HCT116 (cell line): ENCODE measurements around the gene HMGN3. TPM values are rescaled to one million over a fixed set of nuclear protein-coding genes. Genes with fewer than 3 reads are reported as not detected.

Source experiments
- ATAC-seq: fragments of 200-7000 bp; cut with Tn5 transposase; 2 replicates; pipeline ENCODE4 v1.9.1; 2020; ENCODE audit warnings: mild to moderate bottlenecking, moderate library complexity
- BruUV-seq: library from RNA; stranded (reverse); fragments of 400-500 nt; replicated peaks from 2 replicates; lab custom pipeline; 2021; lab: Mats Ljungman, UMichigan
- CTCF ChIA-PET: fragments of 300-600 bp; sonication (Branson Sonifier 250); formaldehyde crosslinking; loops from one replicate; lab custom pipeline; 2021; ENCODE audit warnings: antibody characterized with exemption; lab: Charles Lee
- POLR2A ChIA-PET: fragments of 300-600, 350-600 bp; sonication (Branson Sonifier 250); formaldehyde crosslinking; loops from one replicate; lab custom pipeline; 2021; ENCODE audit warnings: antibody characterized with exemption; lab: Charles Lee
- RAD21 ChIA-PET, 2 experiments: fragments of 300-600 bp; sonication (Branson Sonifier 250); formaldehyde crosslinking; loops; one replicate each; lab custom pipeline; 2023; ENCODE audit warnings: low total read pairs in 2 of 2; ENCODE audit not compliant: uncharacterized antibody in 2 of 2, unreplicated experiment in 2 of 2, low non-redundant PET in 1 of 2; lab: Charles Lee
- DNase-seq: peaks from one replicate; pipeline ENCODE4 v3.0.0-alpha.2; 2010; ENCODE audit warnings: low read depth, low spot score
- H2AFZ ChIP-seq: fragments of 200-600 bp; shearing (Covaris generic), sonication (generic); 2 replicates; pipeline ENCODE4 v1.6.1; 2017; ENCODE audit warnings: low read depth, mixed run types, mixed read lengths, antibody characterized with exemption, low read length; ENCODE audit not compliant: poor library complexity, severe bottlenecking
- H3K27ac ChIP-seq: 2 replicates; pipeline ENCODE4 v1.5.1; 2012; ENCODE audit warnings: low read depth, low read length
- H3K27me3 ChIP-seq: fragments of 200-600 bp; sonication (generic); 2 replicates; pipeline ENCODE4 v1.6.1; 2016; ENCODE audit warnings: mixed run types, low read length, mixed read lengths; ENCODE audit not compliant: insufficient read depth
- H3K36me3 ChIP-seq, 2 experiments: fragments of 200-500 bp in 1 of 2; fragments of 200-600 bp in 1 of 2; sonication (Bioruptor generic) in 1 of 2; sonication (generic) in 1 of 2; 2 replicates each; pipeline versions ENCODE4 v1.5.1 to v1.6.1; 2014 to 2016; ENCODE audit warnings: low read length in 2 of 2, inconsistent platforms in 1 of 2, mixed read lengths in 1 of 2, mixed run types in 1 of 2; ENCODE audit not compliant: insufficient read depth in 2 of 2, control insufficient read depth in 1 of 2
- H3K4me1 ChIP-seq, 2 experiments: fragments of 200-600 bp in 1 of 2; sonication (generic) in 1 of 2; 2 replicates each; pipeline versions ENCODE4 v1.5.1 to v1.6.1; 2012 to 2017; ENCODE audit warnings: low read length in 2 of 2, inconsistent platforms in 1 of 2, mild to moderate bottlenecking in 1 of 2, mixed read lengths in 1 of 2, mixed run types in 1 of 2, moderate library complexity in 1 of 2; ENCODE audit not compliant: insufficient read depth in 2 of 2, control insufficient read depth in 1 of 2
- H3K4me2 ChIP-seq: fragments of 200-600 bp; sonication (generic); 2 replicates; pipeline ENCODE4 v1.6.1; 2017; ENCODE audit warnings: mixed run types, low read length, mixed read lengths
- H3K4me3 ChIP-seq, 2 experiments: fragments of 200-600 bp in 1 of 2; sonication (generic) in 1 of 2; replicated peaks in 1 of 2; 2 replicates each; pipeline ENCODE4 v1.5.1; 2011 to 2016; ENCODE audit warnings: low read length in 2 of 2, control low read depth in 1 of 2, low read depth in 1 of 2, mild to moderate bottlenecking in 1 of 2, mixed read lengths in 1 of 2, mixed run types in 1 of 2
- H3K79me2 ChIP-seq: fragments of 200-600 bp; sonication (generic); 2 replicates; pipeline ENCODE4 v1.6.1; 2017; ENCODE audit warnings: mild to moderate bottlenecking, mixed run types, low read length, moderate library complexity, mixed read lengths; ENCODE audit not compliant: insufficient read depth
- H3K9ac ChIP-seq: fragments of 200-600 bp; sonication (generic); 2 replicates; pipeline ENCODE4 v1.6.1; 2016; ENCODE audit warnings: low read length, mixed read lengths
- H3K9me2 ChIP-seq: fragments of 200-600 bp; sonication (generic), shearing (Covaris generic); 2 replicates; pipeline ENCODE4 v1.6.1; 2017; ENCODE audit warnings: mixed run types, mild to moderate bottlenecking, moderate library complexity; ENCODE audit not compliant: insufficient read depth
- H3K9me3 ChIP-seq, 2 experiments: fragments of 200-500 bp in 1 of 2; fragments of 200-600 bp in 1 of 2; sonication (Bioruptor generic) in 1 of 2; sonication (generic) in 1 of 2; 2 replicates each; pipeline ENCODE4 v1.6.1; 2014 to 2017; ENCODE audit warnings: low read length in 2 of 2, mixed read lengths in 2 of 2, inconsistent platforms in 1 of 2, low read depth in 1 of 2, mild to moderate bottlenecking in 1 of 2, mixed run types in 1 of 2, moderate library complexity in 1 of 2; ENCODE audit not compliant: control insufficient read depth in 1 of 2, insufficient read depth in 1 of 2
- H4K20me1 ChIP-seq: fragments of 200-600 bp; sonication (generic), shearing (Covaris generic); 2 replicates; pipeline ENCODE4 v1.6.1; 2017; ENCODE audit warnings: mixed run types, mild to moderate bottlenecking, moderate library complexity; ENCODE audit not compliant: insufficient read depth
- CBX3 ChIP-seq: IDR thresholded peaks from 2 replicates; pipeline ENCODE4 v1.6.1; 2012; ENCODE audit warnings: low read depth
- CEBPB ChIP-seq: IDR thresholded peaks from 2 replicates; pipeline ENCODE4 v1.6.1; 2012; ENCODE audit warnings: low read depth
- EGR1 ChIP-seq: IDR thresholded peaks from 2 replicates; pipeline ENCODE4 v1.6.1; 2012; ENCODE audit warnings: low read depth
- ELF1 ChIP-seq: IDR thresholded peaks from 2 replicates; pipeline ENCODE4 v1.6.1; 2012; ENCODE audit warnings: low read depth, borderline replicate concordance
- EZH2 ChIP-seq: fragments of 200-600 bp; sonication (generic); IDR thresholded peaks from 2 replicates; pipeline ENCODE4 v1.6.1; 2017; ENCODE audit warnings: antibody characterized with exemption, mixed run types
- EZH2phosphoT487 ChIP-seq: fragments of 200-600 bp; IDR thresholded peaks from 2 replicates; pipeline ENCODE4 v1.6.1; 2018; ENCODE audit warnings: antibody characterized with exemption, borderline replicate concordance
- FOSL1 ChIP-seq: IDR thresholded peaks from 2 replicates; pipeline ENCODE4 v1.6.1; 2012; ENCODE audit warnings: low read depth
- JUND ChIP-seq: IDR thresholded peaks from 2 replicates; pipeline ENCODE4 v1.6.1; 2012
- MAX ChIP-seq: IDR thresholded peaks from 2 replicates; pipeline ENCODE4 v1.6.1; 2012
- POLR2A ChIP-seq: IDR thresholded peaks from 2 replicates; pipeline ENCODE4 v1.7.0; 2011; ENCODE audit warnings: borderline replicate concordance; ENCODE audit not compliant: insufficient read depth, insufficient read length; ENCODE audit errors: extremely low read depth
- POLR2AphosphoS5 ChIP-seq: IDR thresholded peaks from 2 replicates; pipeline ENCODE4 v1.6.1; 2011; ENCODE audit warnings: mild to moderate bottlenecking, low read depth, low read length, moderate library complexity
- REST ChIP-seq: IDR thresholded peaks from 2 replicates; pipeline ENCODE4 v1.6.1; 2012; ENCODE audit warnings: low read depth
- SP1 ChIP-seq: IDR thresholded peaks from 2 replicates; pipeline ENCODE4 v1.6.1; 2012; ENCODE audit warnings: low read depth
- SRF ChIP-seq: IDR thresholded peaks from 2 replicates; pipeline ENCODE4 v1.6.1; 2012; ENCODE audit warnings: low read depth
- YY1 ChIP-seq: IDR thresholded peaks from 2 replicates; pipeline ENCODE4 v1.6.1; 2011; ENCODE audit warnings: low read length, low read depth, moderate library complexity, mild to moderate bottlenecking; ENCODE audit not compliant: insufficient replicate concordance; ENCODE audit errors: extremely low read depth
- ZFX ChIP-seq: fragments of 450-650 bp; IDR thresholded peaks from 2 replicates; pipeline ENCODE4 v1.6.1; 2017
- ZNF274 ChIP-seq: fragments of 200-500 bp; sonication (Bioruptor generic); IDR thresholded peaks from 2 replicates; pipeline ENCODE4 v1.6.1; 2014; ENCODE audit warnings: mild to moderate bottlenecking, low read depth, low read length, inconsistent platforms
- intact Hi-C: fragments of 100-400 bp; cut with micrococcal nuclease; formaldehyde crosslinking; loops from 2 replicates; pipeline ENCODE4 v1.10.0; 2022
- total RNA-seq: library from RNA; stranded (reverse); gene quantifications from one replicate; pipeline ENCODE4 v1.2.1, GENCODE V29; 2021; ENCODE audit not compliant: unreplicated experiment
- TF ChIP-seq, protein P1 (sequence below), 3 experiments: fragments of 200-600 bp in 1 of 3; sonication (generic) in 1 of 3; IDR thresholded peaks in 2 of 3; conservative IDR thresholded peaks in 1 of 3; 2 replicates each; pipeline ENCODE4 v1.5.1; 2012 to 2017; ENCODE audit warnings: low read depth in 2 of 3, low read length in 2 of 3, antibody characterized with exemption in 1 of 3, borderline replicate concordance in 1 of 3, control low read depth in 1 of 3, mild to moderate bottlenecking in 1 of 3, mixed read lengths in 1 of 3, mixed run types in 1 of 3, moderate library complexity in 1 of 3; ENCODE audit not compliant: insufficient read depth in 1 of 3
- TF ChIP-seq, protein P2 (sequence below): IDR thresholded peaks from 2 replicates; pipeline ENCODE4 v1.6.1; 2011; ENCODE audit warnings: mild to moderate bottlenecking, low read length, moderate library complexity; ENCODE audit not compliant: insufficient replicate concordance; ENCODE audit errors: extremely low read depth

HMGN3 gene
- total RNA-seq, 1 experiment from 2014 or later: 60.5 TPM

DNA sequence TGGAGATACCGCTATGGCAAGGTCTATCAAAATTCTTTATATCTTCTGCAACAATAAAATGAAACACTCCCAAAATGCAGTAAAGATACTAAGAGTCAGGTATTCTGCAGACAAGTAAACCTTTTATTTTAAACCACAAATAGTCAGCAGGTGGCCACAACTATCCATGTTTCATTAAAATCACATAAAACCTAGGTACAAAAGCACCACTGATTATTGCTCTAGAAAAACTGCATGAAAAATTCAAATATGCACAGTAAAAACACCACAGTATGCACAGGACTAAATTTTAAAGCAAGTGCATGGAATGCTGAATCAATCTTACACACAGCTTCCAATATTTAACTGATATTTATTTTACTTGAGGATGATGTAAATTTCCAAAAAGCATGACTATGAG is 33.3 kb downstream of the HMGN3 start:
- ChIA-PET RAD21 (no interaction called here), POLR2A (interaction anchor here (0.9 to 1.1 kb wide), 2 partner anchors 10 to 125 kb away, joined by 3 read pairs; no protein-coding TSS in a partner anchor), CTCF (no interaction called here)
- DNase-seq (no peak), ATAC-seq (no peak)
- H3K4me1 ChIP-seq: no peaks in the 10 kb centered on the region
- no peaks in the 10 kb centered on the region for H3K79me2 ChIP-seq
- H3K9me3 ChIP-seq: no peaks in the 10 kb centered on the region
- TF ChIP-seq EZH2phosphoT487: no peak
- TF ChIP-seq POLR2AphosphoS5: no peak
- no peak for TF ChIP-seq SP1
- no peak for TF ChIP-seq REST
- no peak for TF ChIP-seq EZH2
- TF ChIP-seq ZNF274: no peak
- TF ChIP-seq CBX3: no peak
- TF ChIP-seq FOSL1: no peak
- TF ChIP-seq JUND: no peak
- no peak for TF ChIP-seq ELF1
- TF ChIP-seq MAX: no peak
- TF ChIP-seq CEBPB: no peak
- TF ChIP-seq, protein P1, sequence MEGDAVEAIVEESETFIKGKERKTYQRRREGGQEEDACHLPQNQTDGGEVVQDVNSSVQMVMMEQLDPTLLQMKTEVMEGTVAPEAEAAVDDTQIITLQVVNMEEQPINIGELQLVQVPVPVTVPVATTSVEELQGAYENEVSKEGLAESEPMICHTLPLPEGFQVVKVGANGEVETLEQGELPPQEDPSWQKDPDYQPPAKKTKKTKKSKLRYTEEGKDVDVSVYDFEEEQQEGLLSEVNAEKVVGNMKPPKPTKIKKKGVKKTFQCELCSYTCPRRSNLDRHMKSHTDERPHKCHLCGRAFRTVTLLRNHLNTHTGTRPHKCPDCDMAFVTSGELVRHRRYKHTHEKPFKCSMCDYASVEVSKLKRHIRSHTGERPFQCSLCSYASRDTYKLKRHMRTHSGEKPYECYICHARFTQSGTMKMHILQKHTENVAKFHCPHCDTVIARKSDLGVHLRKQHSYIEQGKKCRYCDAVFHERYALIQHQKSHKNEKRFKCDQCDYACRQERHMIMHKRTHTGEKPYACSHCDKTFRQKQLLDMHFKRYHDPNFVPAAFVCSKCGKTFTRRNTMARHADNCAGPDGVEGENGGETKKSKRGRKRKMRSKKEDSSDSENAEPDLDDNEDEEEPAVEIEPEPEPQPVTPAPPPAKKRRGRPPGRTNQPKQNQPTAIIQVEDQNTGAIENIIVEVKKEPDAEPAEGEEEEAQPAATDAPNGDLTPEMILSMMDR (IDR thresholded peaks at IDR 0.05 in 2 of 3, conservative IDR thresholded peaks at IDR 0.05 in 1 of 3; ENCODE audit: borderline replicate concordance in 1 of 3, insufficient read depth in 1 of 3, low read depth in 2 of 3, low read length in 2 of 3): no peak
- TF ChIP-seq, protein P2, sequence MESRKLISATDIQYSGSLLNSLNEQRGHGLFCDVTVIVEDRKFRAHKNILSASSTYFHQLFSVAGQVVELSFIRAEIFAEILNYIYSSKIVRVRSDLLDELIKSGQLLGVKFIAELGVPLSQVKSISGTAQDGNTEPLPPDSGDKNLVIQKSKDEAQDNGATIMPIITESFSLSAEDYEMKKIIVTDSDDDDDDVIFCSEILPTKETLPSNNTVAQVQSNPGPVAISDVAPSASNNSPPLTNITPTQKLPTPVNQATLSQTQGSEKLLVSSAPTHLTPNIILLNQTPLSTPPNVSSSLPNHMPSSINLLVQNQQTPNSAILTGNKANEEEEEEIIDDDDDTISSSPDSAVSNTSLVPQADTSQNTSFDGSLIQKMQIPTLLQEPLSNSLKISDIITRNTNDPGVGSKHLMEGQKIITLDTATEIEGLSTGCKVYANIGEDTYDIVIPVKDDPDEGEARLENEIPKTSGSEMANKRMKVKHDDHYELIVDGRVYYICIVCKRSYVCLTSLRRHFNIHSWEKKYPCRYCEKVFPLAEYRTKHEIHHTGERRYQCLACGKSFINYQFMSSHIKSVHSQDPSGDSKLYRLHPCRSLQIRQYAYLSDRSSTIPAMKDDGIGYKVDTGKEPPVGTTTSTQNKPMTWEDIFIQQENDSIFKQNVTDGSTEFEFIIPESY: no peak
- TF ChIP-seq ZFX: no peak
- TF ChIP-seq SRF: no peak
- TF ChIP-seq YY1: no peak
- TF ChIP-seq EGR1: no peak
- no peak for TF ChIP-seq POLR2A
- H3K27me3 ChIP-seq: no peaks in the 10 kb centered on the region
- H3K9me2 ChIP-seq: no peaks in the 10 kb centered on the region
- H3K9ac ChIP-seq: no peak overlapping the region
- no TSS peak for BruUV-seq
- H3K4me3 ChIP-seq: no peak overlapping the region
- no peaks in the 10 kb centered on the region; a peak in 1 of 4 replicates for H3K36me3 ChIP-seq
- no peak overlapping the region for H3K4me2 ChIP-seq
- no peak overlapping the region for H2AFZ ChIP-seq
- no peaks in the 10 kb centered on the region for H4K20me1 ChIP-seq
- intact Hi-C loops: no loop called here
- H3K27ac ChIP-seq: no peak overlapping the region
